Measurements from ENCODE around the gene PRR30.

GRCh38 chr2:27133905-27134780 is 5.1 kb downstream of the PRR30 start, which contains the start of gene PREB:
- TF ChIP-seq CTCF (conservative IDR thresholded peaks at IDR 0.05 in 1 of 2, IDR thresholded peaks at IDR 0.05 in 1 of 2; ENCODE audit: low read depth in 1 of 2, low read length in 2 of 2) (peak; percentile 41 to 55), EZH2 (IDR thresholded peaks at IDR 0.05; ENCODE audit: low read length, missing control alignments) (no peak)
